Upper lobe of right lung (tissue), 1 donor: ENCODE data around the gene ERC1. TPM values are rescaled to one million over a fixed set of nuclear protein-coding genes. Genes with fewer than 3 reads are reported as not detected.

ENCODE experiments used
- ATAC-seq: fragments of 200-7000 bp; cut with Tn5 transposase; one replicate; pipeline ENCODE4 v1.9.1; 2020; ENCODE audit warnings: mild to moderate bottlenecking, moderate library complexity
- DNase-seq: peaks from one replicate; pipeline ENCODE4 v3.0.0-alpha.2; 2020
- H3K27ac ChIP-seq: fragments of 200-600 bp; one replicate; pipeline ENCODE4 v1.8.0; 2022
- H3K27me3 ChIP-seq: fragments of 200-600 bp; one replicate; pipeline ENCODE4 v1.8.0; 2022; ENCODE audit warnings: mild to moderate bottlenecking
- H3K36me3 ChIP-seq: fragments of 200-600 bp; one replicate; pipeline ENCODE4 v1.8.0; 2022
- H3K4me1 ChIP-seq: fragments of 200-600 bp; one replicate; pipeline ENCODE4 v1.8.0; 2022
- H3K4me3 ChIP-seq: fragments of 200-600 bp; one replicate; pipeline ENCODE4 v1.8.0; 2022; ENCODE audit warnings: mild to moderate bottlenecking
- H3K9me3 ChIP-seq: fragments of 200-600 bp; one replicate; pipeline ENCODE4 v1.8.0; 2022
- intact Hi-C: fragments of 100-400 bp; cut with DNase I; formaldehyde crosslinking; loops from one replicate; pipeline ENCODE4 v1.11.0; 2022
- total RNA-seq: library from RNA; stranded (reverse); fragmentation: NEBNext Ultra II Directional; extraction: Animal tissue kit (Norgen Biotek cat#: 25700); gene quantifications from one replicate; pipeline ENCODE4 v1.2.1, GENCODE V29; 2021
- TF ChIP-seq, protein P1 (sequence below): fragments of 200-600 bp; IDR thresholded peaks from one replicate; pipeline ENCODE4 v1.8.0; 2022; ENCODE audit warnings: antibody characterized with exemption
- donor health status: DM: no; HTN: yes; CAD: no; lungs with severe emphysema.

ERC1 gene
- total RNA-seq, 1 donor from 2014 or later = 54.3 TPM

DNA sequence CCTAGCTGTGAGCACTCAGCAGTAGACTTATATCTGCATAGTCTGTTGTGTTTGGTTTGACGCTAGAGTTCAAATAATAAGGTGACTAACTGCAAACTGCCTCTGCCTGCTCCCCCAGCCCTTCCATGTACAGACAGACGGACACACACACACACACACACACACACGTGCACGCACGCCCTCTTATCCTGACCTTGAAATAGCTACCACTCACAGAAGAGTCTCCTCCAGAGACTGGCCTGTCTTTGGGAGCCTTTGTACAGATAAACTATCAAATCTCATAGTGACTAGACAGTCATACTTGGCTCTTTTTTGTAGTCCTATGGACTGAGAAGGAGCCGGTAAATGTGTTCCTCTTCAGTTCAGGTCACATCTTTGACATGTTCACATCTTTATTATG lies 445.0 kb downstream of the ERC1 start:
- Histone ChIP-seq H3K4me1 (peaks cover 8% of the 10 kb centered on the region), H3K27me3 (no peaks in the 10 kb centered on the region), H3K27ac (no peak overlapping the region), H3K4me3 (no peak overlapping the region), H3K9me3 (no peaks in the 10 kb centered on the region), H3K36me3 (no peaks in the 10 kb centered on the region)
- peak; percentile 15 for ATAC-seq
- intact Hi-C loops = no loop called here
- no peak for DNase-seq
- TF ChIP-seq, protein P1, sequence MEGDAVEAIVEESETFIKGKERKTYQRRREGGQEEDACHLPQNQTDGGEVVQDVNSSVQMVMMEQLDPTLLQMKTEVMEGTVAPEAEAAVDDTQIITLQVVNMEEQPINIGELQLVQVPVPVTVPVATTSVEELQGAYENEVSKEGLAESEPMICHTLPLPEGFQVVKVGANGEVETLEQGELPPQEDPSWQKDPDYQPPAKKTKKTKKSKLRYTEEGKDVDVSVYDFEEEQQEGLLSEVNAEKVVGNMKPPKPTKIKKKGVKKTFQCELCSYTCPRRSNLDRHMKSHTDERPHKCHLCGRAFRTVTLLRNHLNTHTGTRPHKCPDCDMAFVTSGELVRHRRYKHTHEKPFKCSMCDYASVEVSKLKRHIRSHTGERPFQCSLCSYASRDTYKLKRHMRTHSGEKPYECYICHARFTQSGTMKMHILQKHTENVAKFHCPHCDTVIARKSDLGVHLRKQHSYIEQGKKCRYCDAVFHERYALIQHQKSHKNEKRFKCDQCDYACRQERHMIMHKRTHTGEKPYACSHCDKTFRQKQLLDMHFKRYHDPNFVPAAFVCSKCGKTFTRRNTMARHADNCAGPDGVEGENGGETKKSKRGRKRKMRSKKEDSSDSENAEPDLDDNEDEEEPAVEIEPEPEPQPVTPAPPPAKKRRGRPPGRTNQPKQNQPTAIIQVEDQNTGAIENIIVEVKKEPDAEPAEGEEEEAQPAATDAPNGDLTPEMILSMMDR = no peak

DNA sequence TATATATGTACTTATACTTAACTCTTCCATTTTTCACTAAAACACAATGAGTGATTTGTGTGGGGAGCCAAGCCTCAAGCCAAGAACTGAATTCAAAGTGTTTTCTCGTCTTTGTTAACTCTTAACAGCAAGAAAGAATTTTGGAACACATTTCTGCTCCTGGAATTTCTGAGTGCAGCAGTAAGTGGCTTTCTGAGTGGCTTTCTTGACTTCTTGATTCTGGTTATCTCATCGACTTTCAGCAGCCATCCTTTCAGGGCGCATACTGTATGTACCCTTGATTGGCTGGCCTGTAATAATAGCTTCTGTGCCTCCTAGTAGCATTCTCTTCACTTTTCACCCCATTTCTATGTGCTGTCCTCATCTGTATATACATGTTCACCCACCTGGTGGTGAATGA lies 446.0 kb downstream of the ERC1 start:
- peak; percentile 50 for ATAC-seq

DNA sequence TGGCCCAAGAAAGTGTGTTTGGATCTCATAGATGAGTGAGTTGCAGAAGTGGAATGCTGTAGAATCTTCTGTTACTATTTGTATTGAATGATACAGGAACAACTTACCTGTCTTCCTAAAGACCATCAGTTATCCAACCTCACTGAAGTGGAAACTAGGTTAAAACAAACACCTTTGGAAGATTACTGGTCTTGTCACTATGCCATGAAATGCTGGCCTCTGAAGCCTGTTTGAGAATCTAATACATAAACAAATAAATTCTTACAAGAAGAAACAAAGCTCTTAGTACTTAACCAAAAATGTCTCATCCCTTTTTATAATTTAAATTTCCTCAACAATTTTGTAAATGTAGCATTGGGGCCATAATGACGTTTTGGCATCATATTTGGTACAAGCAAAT lies 448.2 kb downstream of the ERC1 start:
- Histone ChIP-seq H3K27me3 (no peaks in the 10 kb centered on the region), H3K36me3 (no peaks in the 10 kb centered on the region), H3K9me3 (no peaks in the 10 kb centered on the region), H3K27ac (no peak overlapping the region), H3K4me3 (no peak overlapping the region), H3K4me1 (peaks cover 8% of the 10 kb centered on the region)
- ATAC-seq (no peak), DNase-seq (no peak)
- intact Hi-C loops = no loop called here
- TF ChIP-seq, protein P1 = no peak

More for the DNA sequence above, 446.0 kb downstream of the ERC1 start:
- Histone ChIP-seq H3K27me3 (no peaks in the 10 kb centered on the region), H3K27ac (no peak overlapping the region), H3K36me3 (no peaks in the 10 kb centered on the region), H3K4me1 (peaks cover 8% of the 10 kb centered on the region), H3K9me3 (no peaks in the 10 kb centered on the region), H3K4me3 (no peak overlapping the region)
- TF ChIP-seq, protein P1 = no peak
- intact Hi-C loops = no loop called here
- no peak for DNase-seq

DNA sequence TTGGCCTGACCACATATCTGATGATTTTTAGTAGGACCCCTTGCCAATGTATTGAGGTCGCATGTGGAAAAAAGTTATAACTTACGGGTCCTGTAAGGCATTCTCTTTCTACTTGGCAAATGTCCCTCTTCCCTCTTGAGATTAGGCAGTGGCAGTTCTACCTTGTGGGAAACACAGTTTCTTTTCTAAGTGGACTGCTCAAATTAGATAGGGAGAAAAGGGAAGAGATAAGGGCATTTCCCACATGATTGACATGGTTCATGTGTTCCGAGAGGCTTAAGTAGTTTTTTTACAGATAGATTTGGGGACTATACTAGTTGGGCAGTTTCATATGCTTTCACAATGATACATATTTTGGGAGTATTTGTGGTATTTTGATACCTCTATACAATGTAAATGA lies 448.7 kb downstream of the ERC1 start:
- no peaks in the 10 kb centered on the region for H3K27me3 ChIP-seq
- ATAC-seq = peak; percentile 13

DNA sequence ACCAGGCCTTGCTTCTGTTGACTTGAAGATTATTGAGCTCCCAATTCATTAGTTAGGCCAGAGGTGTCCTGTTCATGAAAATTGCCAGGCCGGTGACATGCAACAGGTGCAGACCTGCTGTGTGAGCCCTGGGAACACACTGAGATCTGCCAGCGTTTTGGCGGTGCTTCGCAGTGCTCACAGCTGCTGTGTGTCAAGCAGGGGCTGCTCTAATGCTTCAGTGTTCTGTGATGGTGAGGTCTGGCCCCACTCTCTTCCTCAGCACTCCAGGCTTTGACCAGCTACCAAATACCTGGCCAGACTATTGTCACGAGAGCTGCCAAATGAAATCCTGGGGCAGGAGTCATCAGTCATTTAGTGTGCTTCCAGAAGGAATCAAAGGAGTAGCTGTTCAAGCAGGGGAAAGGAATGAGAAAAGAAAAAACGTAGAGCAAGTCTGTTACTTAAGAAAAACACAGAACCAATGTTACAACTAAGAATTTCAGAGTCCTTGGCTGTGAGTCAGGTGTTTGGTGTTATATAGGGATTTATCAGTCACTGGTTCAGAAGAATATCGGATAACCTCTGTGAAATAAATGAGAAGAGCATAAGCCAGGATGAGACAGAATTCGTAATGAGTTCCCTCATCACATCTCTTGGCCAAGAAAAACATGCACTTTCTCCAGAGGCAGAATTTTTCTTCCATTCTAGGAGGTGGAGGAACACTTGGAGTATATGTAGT lies 452.6 kb downstream of the ERC1 start:
- Histone ChIP-seq H3K9me3 (no peaks in the 10 kb centered on the region), H3K36me3 (peaks cover 12% of the 10 kb centered on the region), H3K4me1 (no peaks in the 10 kb centered on the region), H3K27me3 (no peaks in the 10 kb centered on the region), H3K4me3 (no peak overlapping the region), H3K27ac (no peak overlapping the region)
- DNase-seq (no peak), ATAC-seq (no peak)
- TF ChIP-seq, protein P1 = no peak
- intact Hi-C loops = no loop called here

More for the DNA sequence above, 448.7 kb downstream of the ERC1 start:
- TF ChIP-seq, protein P1 = no peak
- intact Hi-C loops = no loop called here
- H3K4me3 ChIP-seq = no peak overlapping the region
- H3K4me1 ChIP-seq = peaks cover 8% of the 10 kb centered on the region
- no peaks in the 10 kb centered on the region for H3K36me3 ChIP-seq
- DNase-seq = no peak
- no peaks in the 10 kb centered on the region for H3K9me3 ChIP-seq
- no peak overlapping the region for H3K27ac ChIP-seq
